ENCODE data around the gene DNMT3L.

DNA sequence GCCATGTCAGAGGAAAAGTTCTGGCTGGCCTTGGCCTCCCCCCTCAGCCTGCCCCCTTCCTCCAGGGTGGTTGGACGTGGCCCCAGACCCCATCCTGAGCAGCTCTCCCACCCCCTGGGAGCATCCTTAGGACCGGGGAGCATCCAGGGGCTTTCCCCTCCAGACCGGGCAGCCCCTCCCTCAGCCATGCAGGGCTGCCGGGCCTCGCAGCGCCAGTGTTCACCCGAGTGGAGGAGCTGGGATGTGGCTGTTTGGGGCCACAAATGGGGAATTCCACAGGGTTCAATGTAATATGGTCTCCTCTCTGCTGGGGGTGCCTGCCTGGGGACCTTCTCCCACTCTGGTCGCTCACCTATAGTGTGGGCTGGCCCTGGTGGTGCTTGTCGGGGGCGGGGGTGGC lies 33.9 kb upstream of the DNMT3L start:
- no peak for TF ChIP-seq EZH2phosphoT487 (IDR thresholded peaks at IDR 0.05; ENCODE audit: borderline replicate concordance)
- TF ChIP-seq, protein P1, sequence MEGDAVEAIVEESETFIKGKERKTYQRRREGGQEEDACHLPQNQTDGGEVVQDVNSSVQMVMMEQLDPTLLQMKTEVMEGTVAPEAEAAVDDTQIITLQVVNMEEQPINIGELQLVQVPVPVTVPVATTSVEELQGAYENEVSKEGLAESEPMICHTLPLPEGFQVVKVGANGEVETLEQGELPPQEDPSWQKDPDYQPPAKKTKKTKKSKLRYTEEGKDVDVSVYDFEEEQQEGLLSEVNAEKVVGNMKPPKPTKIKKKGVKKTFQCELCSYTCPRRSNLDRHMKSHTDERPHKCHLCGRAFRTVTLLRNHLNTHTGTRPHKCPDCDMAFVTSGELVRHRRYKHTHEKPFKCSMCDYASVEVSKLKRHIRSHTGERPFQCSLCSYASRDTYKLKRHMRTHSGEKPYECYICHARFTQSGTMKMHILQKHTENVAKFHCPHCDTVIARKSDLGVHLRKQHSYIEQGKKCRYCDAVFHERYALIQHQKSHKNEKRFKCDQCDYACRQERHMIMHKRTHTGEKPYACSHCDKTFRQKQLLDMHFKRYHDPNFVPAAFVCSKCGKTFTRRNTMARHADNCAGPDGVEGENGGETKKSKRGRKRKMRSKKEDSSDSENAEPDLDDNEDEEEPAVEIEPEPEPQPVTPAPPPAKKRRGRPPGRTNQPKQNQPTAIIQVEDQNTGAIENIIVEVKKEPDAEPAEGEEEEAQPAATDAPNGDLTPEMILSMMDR (conservative IDR thresholded peaks at IDR 0.05; ENCODE audit: low read length), result no peak

Measured in Loucy (cell line).